ENCODE results near the gene ARL8B. TPM values are rescaled to one million over a fixed set of nuclear protein-coding genes. Genes with fewer than 3 reads are reported as not detected.

Gene ARL8B
- total and polyA plus RNA-seq, 9 of the 15 experiments (the other 6 are each of a cell fraction or from before 2014, with no cell fraction given) = 28.5 to 99.4 (median 77.2) TPM

- TF ChIP-seq ESRRA (IDR thresholded peaks at IDR 0.05; ENCODE audit: borderline replicate concordance, low read depth) = peak; percentile 69; the same call in 1 of the 2 replicates
- TF ChIP-seq HBP1 (CRISPR knock-in tag; IDR thresholded peaks at IDR 0.05) = 0 out of 2 replicates have a peak, but pooled peaks have one; percentile 9
- no peak for TF ChIP-seq NCOR1 (IDR thresholded peaks at IDR 0.05)
- TF ChIP-seq NR2C1 (IDR thresholded peaks at IDR 0.05) = no peak
- TF ChIP-seq NR2C1 (tag; IDR thresholded peaks at IDR 0.05) = 0 out of 2 replicates have a peak, but pooled peaks have one; percentile 44
- TF ChIP-seq DPF2 (IDR thresholded peaks at IDR 0.05) = peak; percentile 55; the same call in 1 of the 2 replicates
- no peak for TF ChIP-seq YY1 (IDR thresholded peaks at IDR 0.05; ENCODE audit: borderline replicate concordance in 1 of 3, control insufficient read depth in 1 of 3, extremely low read depth in 1 of 3, insufficient read depth in 3 of 3, insufficient read length in 1 of 3, insufficient replicate concordance in 2 of 3, low read depth in 1 of 3, low read length in 2 of 3)
- TF ChIP-seq LARP7 (IDR thresholded peaks at IDR 0.05) = peak; percentile 51; the same call in 1 of the 2 replicates
- TF ChIP-seq SMARCA4 (IDR thresholded peaks at IDR 0.05) = peak; percentile 26; the same call in 1 of the 2 replicates
- TF ChIP-seq PRMT5 (CRISPR knock-in tag; IDR thresholded peaks at IDR 0.05) = no peak
- TF ChIP-seq FOXK2 (conservative IDR thresholded peaks at IDR 0.05 in 1 of 2, IDR thresholded peaks at IDR 0.05 in 1 of 2; ENCODE audit: low read depth in 2 of 2) = 0 out of 4 replicates have a peak, but pooled peaks of 1 of the 2 experiments have one; percentile 29
- peak; percentile 79 for TF ChIP-seq CC2D1A (IDR thresholded peaks at IDR 0.05)
- no peak for TF ChIP-seq U2AF2 (optimal IDR thresholded peaks at IDR 0.05; ENCODE audit: low read depth, low read length)
- TF ChIP-seq ELF4 (CRISPR knock-in tag; IDR thresholded peaks at IDR 0.05) = peak; percentile 82; the same call in 1 of the 2 replicates
- TF ChIP-seq ATF7 (IDR thresholded peaks at IDR 0.05) = peak; percentile 68
- no peak for TF ChIP-seq MEF2D (tag; conservative IDR thresholded peaks at IDR 0.05; ENCODE audit: low read depth)
- TF ChIP-seq AFF1 (IDR thresholded peaks at IDR 0.05; ENCODE audit: low read depth in 1 of 2, partially characterized antibody in 2 of 2) = peak in 1 of 2 experiments; percentile 82
- no peak for TF ChIP-seq NONO (IDR thresholded peaks at IDR 0.05; ENCODE audit: low read depth in 2 of 2, low read length in 1 of 2)
- no peak for TF ChIP-seq RUNX1 (IDR thresholded peaks at IDR 0.05; ENCODE audit: low read depth)
- TF ChIP-seq MEIS2 (IDR thresholded peaks at IDR 0.05; ENCODE audit: partially characterized antibody) = peak; percentile 23
- TF ChIP-seq STAT6 (CRISPR knock-in tag; IDR thresholded peaks at IDR 0.05) = no peak
These were observed 6.5 kb upstream of the ARL8B start (continued) for GRCh38 chr3:5115506-5116162.

Data from K562 (cell line).